GM23248 (cell line): ENCODE measurements around the gene KIF4A.

Experiments
- EZH2 ChIP-seq: fragments of 200-600 bp; sonication (generic); IDR thresholded peaks from 2 replicates; pipeline ENCODE4 v1.6.1; 2018; ENCODE audit warnings: antibody characterized with exemption, mild to moderate bottlenecking; ENCODE audit not compliant: insufficient read depth, poor library complexity, severe bottlenecking
- EZH2phosphoT487 ChIP-seq: fragments of 200-600 bp; sonication (generic); IDR thresholded peaks from 2 replicates; pipeline ENCODE4 v1.6.1; 2018; ENCODE audit warnings: antibody characterized with exemption, moderate library complexity, mild to moderate bottlenecking, low read depth; ENCODE audit not compliant: insufficient read depth

- TF ChIP-seq EZH2 = no peak
- TF ChIP-seq EZH2phosphoT487 = no peak
These were observed 115.1 kb downstream of the KIF4A start for GRCh38 chrX:70405003-70405402.
